HCT116 (cell line): Measurements from ENCODE around the gene SPI1.

Experiments used
- ELF1 ChIP-seq: IDR thresholded peaks from 2 replicates; pipeline ENCODE4 v1.6.1; 2012; ENCODE audit warnings: low read depth, borderline replicate concordance
- EZH2 ChIP-seq: fragments of 200-600 bp; sonication (generic); IDR thresholded peaks from 2 replicates; pipeline ENCODE4 v1.6.1; 2017; ENCODE audit warnings: antibody characterized with exemption, mixed run types
- JUND ChIP-seq: IDR thresholded peaks from 2 replicates; pipeline ENCODE4 v1.6.1; 2012
- POLR2A ChIP-seq: IDR thresholded peaks from 2 replicates; pipeline ENCODE4 v1.7.0; 2011; ENCODE audit warnings: borderline replicate concordance; ENCODE audit not compliant: insufficient read depth, insufficient read length; ENCODE audit errors: extremely low read depth
- POLR2AphosphoS5 ChIP-seq: IDR thresholded peaks from 2 replicates; pipeline ENCODE4 v1.6.1; 2011; ENCODE audit warnings: mild to moderate bottlenecking, low read depth, low read length, moderate library complexity
- RAD21 ChIP-seq: IDR thresholded peaks from 2 replicates; pipeline ENCODE4 v1.6.1; 2012; ENCODE audit warnings: low read depth, mild to moderate bottlenecking
- SIN3A ChIP-seq: IDR thresholded peaks from 2 replicates; pipeline ENCODE4 v1.6.1; 2012; ENCODE audit warnings: low read depth
- TF ChIP-seq, protein P1 (sequence below), 3 experiments: fragments of 200-600 bp in 1 of 3; sonication (generic) in 1 of 3; IDR thresholded peaks in 2 of 3; conservative IDR thresholded peaks in 1 of 3; 2 replicates each; pipeline ENCODE4 v1.5.1; 2012 to 2017; ENCODE audit warnings: low read depth in 2 of 3, low read length in 2 of 3, antibody characterized with exemption in 1 of 3, borderline replicate concordance in 1 of 3, control low read depth in 1 of 3, mild to moderate bottlenecking in 1 of 3, mixed read lengths in 1 of 3, mixed run types in 1 of 3, moderate library complexity in 1 of 3; ENCODE audit not compliant: insufficient read depth in 1 of 3
- TF ChIP-seq, protein P2 (sequence below): IDR thresholded peaks from 2 replicates; pipeline ENCODE4 v1.6.1; 2012
- TF ChIP-seq, protein P3 (sequence below): IDR thresholded peaks from 2 replicates; pipeline ENCODE4 v1.6.1; 2012; ENCODE audit warnings: low read depth

DNA sequence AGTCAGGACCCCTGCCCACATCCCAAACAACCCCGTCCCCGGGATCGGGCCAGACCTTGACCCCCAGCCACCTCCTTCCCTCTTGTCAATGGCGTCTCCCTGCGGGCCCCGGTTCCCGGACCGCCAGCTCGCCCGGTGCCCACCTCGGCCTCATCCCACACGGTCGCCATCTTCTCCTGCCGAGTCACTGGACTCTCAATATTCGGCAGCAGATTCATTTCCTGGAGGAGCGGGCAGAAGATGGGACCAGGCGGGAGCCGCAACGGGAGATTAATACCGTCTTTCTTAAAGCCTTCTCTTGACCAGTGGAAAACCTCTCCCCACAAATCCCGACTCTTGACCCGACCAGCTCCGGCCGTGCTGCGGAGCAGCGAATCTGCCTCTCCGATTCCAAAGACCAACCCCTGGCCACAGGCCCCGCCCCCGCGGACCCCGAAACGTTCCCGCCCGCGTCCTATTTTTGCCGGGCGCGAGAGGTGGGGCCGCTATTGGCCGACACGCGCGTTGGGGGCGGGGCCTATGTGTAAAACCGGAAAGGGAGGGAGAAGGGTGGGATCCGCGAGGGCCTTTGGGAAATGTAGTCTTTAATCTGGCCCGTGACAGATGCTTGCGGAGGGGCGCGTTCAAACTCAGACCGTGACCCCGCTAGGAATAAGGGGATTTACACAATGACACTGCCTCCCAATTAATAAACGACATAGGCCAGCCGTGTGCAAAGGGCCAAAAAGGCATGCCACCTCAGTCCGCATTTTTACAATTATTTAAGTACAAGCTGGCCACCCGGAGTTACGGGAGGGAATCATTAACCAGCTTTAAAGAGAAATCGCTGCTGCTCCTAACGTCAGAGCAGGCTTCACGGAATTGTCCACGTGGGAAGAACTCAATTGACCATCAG, 48.0 kb upstream of the SPI1 start, which contains the start of gene PSMC3:
- TF ChIP-seq, protein P1, sequence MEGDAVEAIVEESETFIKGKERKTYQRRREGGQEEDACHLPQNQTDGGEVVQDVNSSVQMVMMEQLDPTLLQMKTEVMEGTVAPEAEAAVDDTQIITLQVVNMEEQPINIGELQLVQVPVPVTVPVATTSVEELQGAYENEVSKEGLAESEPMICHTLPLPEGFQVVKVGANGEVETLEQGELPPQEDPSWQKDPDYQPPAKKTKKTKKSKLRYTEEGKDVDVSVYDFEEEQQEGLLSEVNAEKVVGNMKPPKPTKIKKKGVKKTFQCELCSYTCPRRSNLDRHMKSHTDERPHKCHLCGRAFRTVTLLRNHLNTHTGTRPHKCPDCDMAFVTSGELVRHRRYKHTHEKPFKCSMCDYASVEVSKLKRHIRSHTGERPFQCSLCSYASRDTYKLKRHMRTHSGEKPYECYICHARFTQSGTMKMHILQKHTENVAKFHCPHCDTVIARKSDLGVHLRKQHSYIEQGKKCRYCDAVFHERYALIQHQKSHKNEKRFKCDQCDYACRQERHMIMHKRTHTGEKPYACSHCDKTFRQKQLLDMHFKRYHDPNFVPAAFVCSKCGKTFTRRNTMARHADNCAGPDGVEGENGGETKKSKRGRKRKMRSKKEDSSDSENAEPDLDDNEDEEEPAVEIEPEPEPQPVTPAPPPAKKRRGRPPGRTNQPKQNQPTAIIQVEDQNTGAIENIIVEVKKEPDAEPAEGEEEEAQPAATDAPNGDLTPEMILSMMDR (IDR thresholded peaks at IDR 0.05 in 2 of 3, conservative IDR thresholded peaks at IDR 0.05 in 1 of 3; ENCODE audit: borderline replicate concordance in 1 of 3, insufficient read depth in 1 of 3, low read depth in 2 of 3, low read length in 2 of 3), result no peak
- TF ChIP-seq, protein P2, sequence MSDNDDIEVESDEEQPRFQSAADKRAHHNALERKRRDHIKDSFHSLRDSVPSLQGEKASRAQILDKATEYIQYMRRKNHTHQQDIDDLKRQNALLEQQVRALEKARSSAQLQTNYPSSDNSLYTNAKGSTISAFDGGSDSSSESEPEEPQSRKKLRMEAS, result peak; percentile 81
- TF ChIP-seq POLR2AphosphoS5 (peak; percentile 71), EZH2 (no peak), ELF1 (peak; percentile 67; the same call in 1 of the 2 replicates), POLR2A (peak; percentile 49), JUND (no peak), SIN3A (no peak), RAD21 (no peak)
- TF ChIP-seq, protein P3, sequence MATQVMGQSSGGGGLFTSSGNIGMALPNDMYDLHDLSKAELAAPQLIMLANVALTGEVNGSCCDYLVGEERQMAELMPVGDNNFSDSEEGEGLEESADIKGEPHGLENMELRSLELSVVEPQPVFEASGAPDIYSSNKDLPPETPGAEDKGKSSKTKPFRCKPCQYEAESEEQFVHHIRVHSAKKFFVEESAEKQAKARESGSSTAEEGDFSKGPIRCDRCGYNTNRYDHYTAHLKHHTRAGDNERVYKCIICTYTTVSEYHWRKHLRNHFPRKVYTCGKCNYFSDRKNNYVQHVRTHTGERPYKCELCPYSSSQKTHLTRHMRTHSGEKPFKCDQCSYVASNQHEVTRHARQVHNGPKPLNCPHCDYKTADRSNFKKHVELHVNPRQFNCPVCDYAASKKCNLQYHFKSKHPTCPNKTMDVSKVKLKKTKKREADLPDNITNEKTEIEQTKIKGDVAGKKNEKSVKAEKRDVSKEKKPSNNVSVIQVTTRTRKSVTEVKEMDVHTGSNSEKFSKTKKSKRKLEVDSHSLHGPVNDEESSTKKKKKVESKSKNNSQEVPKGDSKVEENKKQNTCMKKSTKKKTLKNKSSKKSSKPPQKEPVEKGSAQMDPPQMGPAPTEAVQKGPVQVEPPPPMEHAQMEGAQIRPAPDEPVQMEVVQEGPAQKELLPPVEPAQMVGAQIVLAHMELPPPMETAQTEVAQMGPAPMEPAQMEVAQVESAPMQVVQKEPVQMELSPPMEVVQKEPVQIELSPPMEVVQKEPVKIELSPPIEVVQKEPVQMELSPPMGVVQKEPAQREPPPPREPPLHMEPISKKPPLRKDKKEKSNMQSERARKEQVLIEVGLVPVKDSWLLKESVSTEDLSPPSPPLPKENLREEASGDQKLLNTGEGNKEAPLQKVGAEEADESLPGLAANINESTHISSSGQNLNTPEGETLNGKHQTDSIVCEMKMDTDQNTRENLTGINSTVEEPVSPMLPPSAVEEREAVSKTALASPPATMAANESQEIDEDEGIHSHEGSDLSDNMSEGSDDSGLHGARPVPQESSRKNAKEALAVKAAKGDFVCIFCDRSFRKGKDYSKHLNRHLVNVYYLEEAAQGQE, result no peak
